Panc1 (cell line): Measurements from ENCODE around the gene ADAMTS6.

Experiments used
- POLR2AphosphoS5 ChIP-seq: IDR thresholded peaks from 2 replicates; pipeline ENCODE4 v1.6.1; 2012; ENCODE audit warnings: mild to moderate bottlenecking, low read depth, low read length, moderate library complexity
- TCF7L2 ChIP-seq: IDR thresholded peaks from 2 replicates; pipeline ENCODE4 v1.6.1; 2011; ENCODE audit warnings: mild to moderate bottlenecking, low read depth, low read length, inconsistent platforms
- TF ChIP-seq, protein P1 (sequence below): fragments of 450-650 bp; IDR thresholded peaks from 2 replicates; pipeline ENCODE4 v1.5.1; 2017; ENCODE audit warnings: mild to moderate bottlenecking
- TF ChIP-seq, protein P2 (sequence below), 2 experiments: IDR thresholded peaks; 2 replicates each; pipeline ENCODE4 v1.6.1; 2011 to 2012; ENCODE audit warnings: low read depth in 2 of 2, control low read depth in 1 of 2, low read length in 1 of 2, mild to moderate bottlenecking in 1 of 2, moderate library complexity in 1 of 2; ENCODE audit not compliant: insufficient read depth in 1 of 2

DNA sequence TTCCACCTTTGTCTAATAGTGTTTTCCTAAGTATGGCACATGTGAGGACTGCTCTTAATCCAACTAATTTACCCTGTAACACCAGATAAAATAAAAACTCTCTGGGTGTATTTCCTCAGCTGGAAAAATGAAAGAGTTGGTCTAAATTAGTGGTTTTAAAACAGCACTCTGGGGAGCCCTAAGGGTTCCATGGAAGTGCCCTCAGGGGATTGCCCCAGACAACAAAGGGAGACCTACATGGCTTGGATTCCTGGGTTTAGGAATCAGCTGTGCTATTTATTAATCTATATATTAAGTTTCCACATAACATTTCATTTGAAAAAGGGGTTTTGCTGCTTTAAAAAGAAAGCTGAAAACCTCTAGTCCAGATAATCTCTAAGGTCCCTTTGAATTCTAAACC is 20.2 kb downstream of the ADAMTS6 start:
- TF ChIP-seq, protein P1, sequence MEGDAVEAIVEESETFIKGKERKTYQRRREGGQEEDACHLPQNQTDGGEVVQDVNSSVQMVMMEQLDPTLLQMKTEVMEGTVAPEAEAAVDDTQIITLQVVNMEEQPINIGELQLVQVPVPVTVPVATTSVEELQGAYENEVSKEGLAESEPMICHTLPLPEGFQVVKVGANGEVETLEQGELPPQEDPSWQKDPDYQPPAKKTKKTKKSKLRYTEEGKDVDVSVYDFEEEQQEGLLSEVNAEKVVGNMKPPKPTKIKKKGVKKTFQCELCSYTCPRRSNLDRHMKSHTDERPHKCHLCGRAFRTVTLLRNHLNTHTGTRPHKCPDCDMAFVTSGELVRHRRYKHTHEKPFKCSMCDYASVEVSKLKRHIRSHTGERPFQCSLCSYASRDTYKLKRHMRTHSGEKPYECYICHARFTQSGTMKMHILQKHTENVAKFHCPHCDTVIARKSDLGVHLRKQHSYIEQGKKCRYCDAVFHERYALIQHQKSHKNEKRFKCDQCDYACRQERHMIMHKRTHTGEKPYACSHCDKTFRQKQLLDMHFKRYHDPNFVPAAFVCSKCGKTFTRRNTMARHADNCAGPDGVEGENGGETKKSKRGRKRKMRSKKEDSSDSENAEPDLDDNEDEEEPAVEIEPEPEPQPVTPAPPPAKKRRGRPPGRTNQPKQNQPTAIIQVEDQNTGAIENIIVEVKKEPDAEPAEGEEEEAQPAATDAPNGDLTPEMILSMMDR, result no peak
- no peak for TF ChIP-seq POLR2AphosphoS5
- TF ChIP-seq TCF7L2, result no peak
- TF ChIP-seq, protein P2, sequence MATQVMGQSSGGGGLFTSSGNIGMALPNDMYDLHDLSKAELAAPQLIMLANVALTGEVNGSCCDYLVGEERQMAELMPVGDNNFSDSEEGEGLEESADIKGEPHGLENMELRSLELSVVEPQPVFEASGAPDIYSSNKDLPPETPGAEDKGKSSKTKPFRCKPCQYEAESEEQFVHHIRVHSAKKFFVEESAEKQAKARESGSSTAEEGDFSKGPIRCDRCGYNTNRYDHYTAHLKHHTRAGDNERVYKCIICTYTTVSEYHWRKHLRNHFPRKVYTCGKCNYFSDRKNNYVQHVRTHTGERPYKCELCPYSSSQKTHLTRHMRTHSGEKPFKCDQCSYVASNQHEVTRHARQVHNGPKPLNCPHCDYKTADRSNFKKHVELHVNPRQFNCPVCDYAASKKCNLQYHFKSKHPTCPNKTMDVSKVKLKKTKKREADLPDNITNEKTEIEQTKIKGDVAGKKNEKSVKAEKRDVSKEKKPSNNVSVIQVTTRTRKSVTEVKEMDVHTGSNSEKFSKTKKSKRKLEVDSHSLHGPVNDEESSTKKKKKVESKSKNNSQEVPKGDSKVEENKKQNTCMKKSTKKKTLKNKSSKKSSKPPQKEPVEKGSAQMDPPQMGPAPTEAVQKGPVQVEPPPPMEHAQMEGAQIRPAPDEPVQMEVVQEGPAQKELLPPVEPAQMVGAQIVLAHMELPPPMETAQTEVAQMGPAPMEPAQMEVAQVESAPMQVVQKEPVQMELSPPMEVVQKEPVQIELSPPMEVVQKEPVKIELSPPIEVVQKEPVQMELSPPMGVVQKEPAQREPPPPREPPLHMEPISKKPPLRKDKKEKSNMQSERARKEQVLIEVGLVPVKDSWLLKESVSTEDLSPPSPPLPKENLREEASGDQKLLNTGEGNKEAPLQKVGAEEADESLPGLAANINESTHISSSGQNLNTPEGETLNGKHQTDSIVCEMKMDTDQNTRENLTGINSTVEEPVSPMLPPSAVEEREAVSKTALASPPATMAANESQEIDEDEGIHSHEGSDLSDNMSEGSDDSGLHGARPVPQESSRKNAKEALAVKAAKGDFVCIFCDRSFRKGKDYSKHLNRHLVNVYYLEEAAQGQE (IDR thresholded peaks at IDR 0.05; ENCODE audit: insufficient read depth in 1 of 2, low read depth in 2 of 2, low read length in 1 of 2), result no peak
